Hypothalamus (tissue), 51 donors: ENCODE results near the gene KCNMB3.

Experiments used
- DNase-seq, 51 donors: peaks; one replicate each; lab custom pipeline; 2025; lab: John Stamatoyannopoulos, UW

KCNMB3 gene

GRCh38 chr3:179200790-179201189, 50.1 kb downstream of the KCNMB3 start:
- no peak for DNase-seq

- no peak for DNase-seq
These were observed 54.2 kb downstream of the KCNMB3 start for GRCh38 chr3:179196700-179197099.

GRCh38 chr3:179196098-179196497, 54.8 kb downstream of the KCNMB3 start:
- no peak for DNase-seq

- no peak for DNase-seq
These were observed 56.0 kb downstream of the KCNMB3 start for GRCh38 chr3:179194931-179195330.
